ENCODE results near the gene CD19. TPM values are rescaled to one million over a fixed set of nuclear protein-coding genes. Genes with fewer than 3 reads are reported as not detected.
"Not testable (repeated sequence)": the region's sequence is repeated elsewhere in the genome, so short reads cannot be mapped to it uniquely, and the experiment has no call there.

Gene CD19
- total RNA-seq, 3 donors from 2014 or later: not detected

GRCh38 chr16:28925386-28926228, 6.2 kb upstream of the CD19 start:
- intact Hi-C loops (cut with DNase I; ENCODE audit: low total_unique reads): no loop called here
- Histone ChIP-seq H3K36me3 (no peaks in the 10 kb centered on the region), H3K9me3 (no peaks in the 10 kb centered on the region), H3K4me3 (peak overlapping the region; percentile 86 to 98 (median 89)), H3K27ac (peak overlapping the region; percentile 95 to 99), H3K27me3 (no peaks in the 10 kb centered on the region), H3K4me1 (peaks cover 0 to 7% of the 10 kb centered on the region in 2 donors)
- DNase-seq (ENCODE audit: low spot score in 2 of 2): peak; percentile 67 to 70
- TF ChIP-seq POLR2AphosphoS5 (IDR thresholded peaks at IDR 0.05) (peak in 1 of 3 donors; percentile 28), POLR2A (IDR thresholded peaks at IDR 0.05) (no peak), CTCF (IDR thresholded peaks at IDR 0.05) (no peak)

GRCh38 chr16:28926284-28926683, 5.5 kb upstream of the CD19 start:
- H3K4me1 ChIP-seq; DNase-seq (ENCODE audit: low spot score in 2 of 2); H3K27me3 ChIP-seq; H3K9me3 ChIP-seq; intact Hi-C loops (cut with DNase I; ENCODE audit: low total_unique reads); H3K36me3 ChIP-seq: not testable (repeated sequence)
- Histone ChIP-seq H3K4me3 (peak overlapping the region in 2 of 3 donors; percentile 89 to 98), H3K27ac (peak overlapping the region; percentile 95 to 99)

- H3K27ac ChIP-seq: no peak overlapping the region
- intact Hi-C loops (cut with DNase I; ENCODE audit: low total_unique reads): no loop called here
- no peak overlapping the region for H3K4me3 ChIP-seq
- TF ChIP-seq POLR2A (IDR thresholded peaks at IDR 0.05) (no peak), POLR2AphosphoS5 (IDR thresholded peaks at IDR 0.05) (no peak), CTCF (IDR thresholded peaks at IDR 0.05) (no peak)
- H3K4me1 ChIP-seq: peaks cover 0 to 7% of the 10 kb centered on the region in 2 donors
- DNase-seq (ENCODE audit: low spot score in 2 of 2): no peak
- H3K27me3 ChIP-seq: no peaks in the 10 kb centered on the region
- no peaks in the 10 kb centered on the region for H3K9me3 ChIP-seq
- no peaks in the 10 kb centered on the region for H3K36me3 ChIP-seq
Observed at GRCh38 chr16:28927815-28928214, 4.0 kb upstream of the CD19 start.

GRCh38 chr16:28930203-28930602, 1.6 kb upstream of the CD19 start:
- Histone ChIP-seq H3K4me1 (no peaks in the 10 kb centered on the region), H3K9me3 (no peaks in the 10 kb centered on the region), H3K27ac (no peak overlapping the region), H3K4me3 (no peak overlapping the region), H3K36me3 (no peaks in the 10 kb centered on the region), H3K27me3 (no peaks in the 10 kb centered on the region)
- DNase-seq (ENCODE audit: low spot score in 2 of 2): no peak
- intact Hi-C loops (cut with DNase I; ENCODE audit: low total_unique reads): no loop called here
- TF ChIP-seq POLR2AphosphoS5 (IDR thresholded peaks at IDR 0.05): no peak
- TF ChIP-seq POLR2A (IDR thresholded peaks at IDR 0.05): no peak
- TF ChIP-seq CTCF (IDR thresholded peaks at IDR 0.05): no peak

GRCh38 chr16:28930652-28931051, 1.1 kb upstream of the CD19 start:
- Histone ChIP-seq H3K4me1 (no peaks in the 10 kb centered on the region), H3K27me3 (no peaks in the 10 kb centered on the region), H3K9me3 (no peaks in the 10 kb centered on the region), H3K27ac (no peak overlapping the region), H3K36me3 (no peaks in the 10 kb centered on the region), H3K4me3 (no peak overlapping the region)
- no peak for TF ChIP-seq POLR2A (IDR thresholded peaks at IDR 0.05)
- no peak for TF ChIP-seq CTCF (IDR thresholded peaks at IDR 0.05)
- no peak for TF ChIP-seq POLR2AphosphoS5 (IDR thresholded peaks at IDR 0.05)
- DNase-seq (ENCODE audit: low spot score in 2 of 2): no peak
- intact Hi-C loops (cut with DNase I; ENCODE audit: low total_unique reads): no loop called here
